RWPE1 (cell line): ENCODE measurements around the gene AREL1.
"Not testable (repeated sequence)": the region's sequence is repeated elsewhere in the genome, so short reads cannot be mapped to it uniquely, and the experiment has no call there.

Experiments used
- CTCF ChIA-PET: fragments of 350-600 bp; sonication (Branson Sonifier 250); formaldehyde crosslinking; extraction: SDS; loops from one replicate; lab custom pipeline; 2021; lab: Yijun Ruan, JAX
- POLR2A ChIA-PET: fragments of 400-600 bp; formaldehyde crosslinking; extraction: SDS; loops from one replicate; lab custom pipeline; 2020; ENCODE audit warnings: antibody characterized with exemption; ENCODE audit not compliant: low non-redundant PET; lab: Yijun Ruan, JAX
- DNase-seq: peaks from one replicate; pipeline ENCODE4 v3.0.0; 2012; ENCODE audit warnings: low spot score
- H3K27ac ChIP-seq: fragments of 450-650 bp; 2 replicates; pipeline ENCODE4 v1.5.1; 2017
- TF ChIP-seq, protein P1 (sequence below): fragments of 450-650 bp; conservative IDR thresholded peaks from 2 replicates; pipeline ENCODE4 v1.5.1; 2017; ENCODE audit warnings: low read depth, mild to moderate bottlenecking

AREL1 gene, protein sequence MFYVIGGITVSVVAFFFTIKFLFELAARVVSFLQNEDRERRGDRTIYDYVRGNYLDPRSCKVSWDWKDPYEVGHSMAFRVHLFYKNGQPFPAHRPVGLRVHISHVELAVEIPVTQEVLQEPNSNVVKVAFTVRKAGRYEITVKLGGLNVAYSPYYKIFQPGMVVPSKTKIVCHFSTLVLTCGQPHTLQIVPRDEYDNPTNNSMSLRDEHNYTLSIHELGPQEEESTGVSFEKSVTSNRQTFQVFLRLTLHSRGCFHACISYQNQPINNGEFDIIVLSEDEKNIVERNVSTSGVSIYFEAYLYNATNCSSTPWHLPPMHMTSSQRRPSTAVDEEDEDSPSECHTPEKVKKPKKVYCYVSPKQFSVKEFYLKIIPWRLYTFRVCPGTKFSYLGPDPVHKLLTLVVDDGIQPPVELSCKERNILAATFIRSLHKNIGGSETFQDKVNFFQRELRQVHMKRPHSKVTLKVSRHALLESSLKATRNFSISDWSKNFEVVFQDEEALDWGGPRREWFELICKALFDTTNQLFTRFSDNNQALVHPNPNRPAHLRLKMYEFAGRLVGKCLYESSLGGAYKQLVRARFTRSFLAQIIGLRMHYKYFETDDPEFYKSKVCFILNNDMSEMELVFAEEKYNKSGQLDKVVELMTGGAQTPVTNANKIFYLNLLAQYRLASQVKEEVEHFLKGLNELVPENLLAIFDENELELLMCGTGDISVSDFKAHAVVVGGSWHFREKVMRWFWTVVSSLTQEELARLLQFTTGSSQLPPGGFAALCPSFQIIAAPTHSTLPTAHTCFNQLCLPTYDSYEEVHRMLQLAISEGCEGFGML

GRCh38 chr14:74712499-74713394 is at the start of gene AREL1, which contains the start of gene FCF1:
AREL1 (minus strand) TSS chr14:74713080; CDS start chr14:74685615, 27,465 bp downstream.
FCF1 (plus strand) TSS chr14:74713144; CDS start chr14:74713198, 54 bp downstream.
- CTCF ChIA-PET, result interaction anchor here (0.6 to 1.1 kb wide), 3 partner anchors 64 to 502 kb away, joined by 3 read pairs; no protein-coding TSS in a partner anchor
- peak; percentile 92 for DNase-seq
- POLR2A ChIA-PET, result no interaction called here
- H3K27ac ChIP-seq, result peak within 1 kb of the TSS; percentile 57
- TF ChIP-seq, protein P1, sequence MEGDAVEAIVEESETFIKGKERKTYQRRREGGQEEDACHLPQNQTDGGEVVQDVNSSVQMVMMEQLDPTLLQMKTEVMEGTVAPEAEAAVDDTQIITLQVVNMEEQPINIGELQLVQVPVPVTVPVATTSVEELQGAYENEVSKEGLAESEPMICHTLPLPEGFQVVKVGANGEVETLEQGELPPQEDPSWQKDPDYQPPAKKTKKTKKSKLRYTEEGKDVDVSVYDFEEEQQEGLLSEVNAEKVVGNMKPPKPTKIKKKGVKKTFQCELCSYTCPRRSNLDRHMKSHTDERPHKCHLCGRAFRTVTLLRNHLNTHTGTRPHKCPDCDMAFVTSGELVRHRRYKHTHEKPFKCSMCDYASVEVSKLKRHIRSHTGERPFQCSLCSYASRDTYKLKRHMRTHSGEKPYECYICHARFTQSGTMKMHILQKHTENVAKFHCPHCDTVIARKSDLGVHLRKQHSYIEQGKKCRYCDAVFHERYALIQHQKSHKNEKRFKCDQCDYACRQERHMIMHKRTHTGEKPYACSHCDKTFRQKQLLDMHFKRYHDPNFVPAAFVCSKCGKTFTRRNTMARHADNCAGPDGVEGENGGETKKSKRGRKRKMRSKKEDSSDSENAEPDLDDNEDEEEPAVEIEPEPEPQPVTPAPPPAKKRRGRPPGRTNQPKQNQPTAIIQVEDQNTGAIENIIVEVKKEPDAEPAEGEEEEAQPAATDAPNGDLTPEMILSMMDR, result no peak

GRCh38 chr14:74758505-74758904 is 45.6 kb upstream of the AREL1 start:
- POLR2A ChIA-PET, result interaction anchor here (0.6 kb wide), 1 partner anchor 17 kb away, joined by 3 read pairs; no protein-coding TSS in a partner anchor
- H3K27ac ChIP-seq, CTCF ChIA-PET, DNase-seq: not testable (repeated sequence)

GRCh38 chr14:74756326-74756725 is 43.4 kb upstream of the AREL1 start:
- POLR2A ChIA-PET, result no interaction called here

DNA sequence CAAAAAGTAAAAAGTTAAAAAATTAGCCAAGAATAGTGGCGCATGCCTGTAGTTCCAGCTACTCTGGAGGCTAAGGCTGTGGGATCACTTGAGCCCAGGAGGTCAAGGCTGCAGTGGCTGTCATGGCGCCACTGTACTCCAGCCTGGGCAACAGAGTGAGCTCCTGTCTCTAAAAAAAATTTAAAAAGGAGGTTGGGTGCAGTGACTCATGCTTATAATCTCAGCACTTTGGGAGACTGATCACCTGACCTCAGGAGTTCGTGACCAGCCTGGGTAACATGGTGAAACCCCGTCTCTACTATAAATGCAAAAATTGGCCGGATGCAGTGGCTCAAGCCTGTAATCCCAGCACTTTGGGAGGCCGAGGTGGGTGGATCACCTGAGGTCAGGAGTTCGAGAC is 42.0 kb upstream of the AREL1 start:
- TF ChIP-seq, protein P1, result no peak
- DNase-seq, result no peak
- no peak overlapping the region for H3K27ac ChIP-seq
- ChIA-PET POLR2A (no interaction called here), CTCF (interaction anchor here (0.6 kb wide), 1 partner anchor 151 kb away, joined by 3 read pairs; no protein-coding TSS in a partner anchor)

More at GRCh38 chr14:74756326-74756725, 43.4 kb upstream of the AREL1 start:
- H3K27ac ChIP-seq, result no peak overlapping the region
- TF ChIP-seq, protein P1, result no peak
- DNase-seq, result no peak
- CTCF ChIA-PET, result interaction anchor here (0.6 kb wide), 1 partner anchor 267 kb away, joined by 3 read pairs; no protein-coding TSS in a partner anchor

GRCh38 chr14:74754157-74754556 is 41.3 kb upstream of the AREL1 start:
- DNase-seq, result no peak
- no peak overlapping the region for H3K27ac ChIP-seq
- CTCF ChIA-PET, result no interaction called here
- POLR2A ChIA-PET, result interaction anchor here (0.5 kb wide), 1 partner anchor 12 kb away, joined by 3 read pairs; no protein-coding TSS in a partner anchor
- TF ChIP-seq, protein P1, result no peak

DNA sequence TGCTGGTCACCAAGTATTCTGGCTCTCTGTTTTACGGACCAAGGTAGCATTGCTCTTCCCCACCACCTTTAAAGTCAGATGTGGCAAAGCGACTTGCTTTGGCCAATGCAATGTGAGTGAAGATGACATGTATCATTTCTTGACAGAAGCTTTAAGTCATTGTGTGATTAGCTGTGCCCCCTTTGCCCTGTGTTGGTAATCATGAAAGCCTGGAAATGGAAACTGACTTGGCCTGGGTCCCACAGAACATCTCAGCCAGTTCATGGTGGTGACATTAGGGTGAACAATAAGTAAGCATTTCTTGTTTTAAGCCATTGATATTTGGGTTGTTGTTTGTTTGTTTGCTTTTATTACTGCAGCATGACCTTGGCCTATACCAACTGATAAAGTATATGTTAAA is 34.4 kb upstream of the AREL1 start:
- ChIA-PET CTCF (no interaction called here), POLR2A (no interaction called here)
- DNase-seq, result no peak
- TF ChIP-seq, protein P1, result no peak
- H3K27ac ChIP-seq, result no peak overlapping the region
